ENCODE measurements around the gene COPRS. TPM values are rescaled to one million over a fixed set of nuclear protein-coding genes. Genes with fewer than 3 reads are reported as not detected.

The COPRS gene
- 114 to 169 TPM (median 158 TPM) in 5 replicates for total RNA-seq (2022; extraction: Qiagen RNA extraction; ENCODE audit: low read depth)

GRCh38 chr17:31858642-31859486 is at the start of gene COPRS:
COPRS (minus strand) TSS chr17:31859244; CDS start chr17:31859199, 45 bp downstream.

Other genes starting within 250 kb of the COPRS start
- 43.7 to 93.4 TPM (median 82.6 TPM) in 5 replicates for gene UTP6, start 42.5 kb upstream of the COPRS start, total RNA-seq (2022; extraction: Qiagen RNA extraction; ENCODE audit: low read depth)
- gene SUZ12, start 77.8 kb upstream of the COPRS start, total RNA-seq (2022; extraction: Qiagen RNA extraction; ENCODE audit: low read depth): 25.4 to 37.4 TPM (median 31.5 TPM) in 5 replicates
- 9.2 to 10.3 TPM (median 9.7 TPM) in 5 replicates for gene LRRC37B, start 148.1 kb upstream of the COPRS start, total RNA-seq (2022; extraction: Qiagen RNA extraction; ENCODE audit: low read depth)

Data from A549 treated with DMSO at 1 μM for 4 hours (cell line).